Hepatocyte (in vitro differentiated cells): ENCODE measurements around the gene SLC38A7.

ENCODE experiments used
- CTCF ChIP-seq: fragments of 200-600 bp; sonication (generic); IDR thresholded peaks from 2 replicates; pipeline ENCODE4 v1.5.1; 2016; ENCODE audit warnings: antibody characterized with exemption, mild to moderate bottlenecking; ENCODE audit not compliant: poor library complexity
- EZH2 ChIP-seq: fragments of 200-600 bp; sonication (generic); IDR thresholded peaks from 2 replicates; pipeline ENCODE4 v1.6.1; 2016; ENCODE audit warnings: antibody characterized with exemption, mild to moderate bottlenecking, borderline replicate concordance
- EZH2phosphoT487 ChIP-seq: fragments of 200-600 bp; sonication (generic); IDR thresholded peaks from one replicate; pipeline ENCODE4 v1.6.1; 2018; ENCODE audit warnings: antibody characterized with exemption, mild to moderate bottlenecking, low read depth, moderate library complexity; ENCODE audit not compliant: unreplicated experiment, severe bottlenecking

GRCh38 chr16:58733248-58733670 lies 48.7 kb upstream of the SLC38A7 start:
- TF ChIP-seq CTCF (no peak), EZH2 (no peak), EZH2phosphoT487 (no peak)
